Activated T-cell treated with anti-CD3 and anti-CD28 coated beads, Interleukin-2, amount 50 U/mL, for 72 hours (primary cell): ENCODE results near the gene CYBC1. TPM values are rescaled to one million over a fixed set of nuclear protein-coding genes. Genes with fewer than 3 reads are reported as not detected.

Source experiments
- ATAC-seq, 2 donors: fragments of 150-1000 bp; cut with Tn5 transposase; replicated peaks in 1 of 2; 2 replicates each; pipeline ENCODE4 v1.10.0; 2021; ENCODE audit warnings: moderate library complexity in 2 of 2, mild to moderate bottlenecking in 1 of 2
- DNase-seq, 2 donors: peaks; one replicate each; pipeline ENCODE4 v3.0.0; 2021 to 2022; ENCODE audit warnings: mixed read lengths in 1 of 2
- H3K27ac Mint-ChIP-seq: one replicate; pipeline ENCODE4 v1.8.0; 2022; ENCODE audit warnings: mild to moderate bottlenecking, moderate library complexity, mixed read lengths
- H3K27me3 Mint-ChIP-seq: one replicate; pipeline ENCODE4 v1.8.0; 2022; ENCODE audit warnings: low read depth, mixed read lengths
- H3K36me3 Mint-ChIP-seq, 2 donors: one replicate each; pipeline ENCODE4 v1.8.0; 2022; ENCODE audit warnings: mixed read lengths in 2 of 2, mild to moderate bottlenecking in 1 of 2; ENCODE audit not compliant: insufficient read depth in 2 of 2
- H3K4me1 Mint-ChIP-seq: one replicate; pipeline ENCODE4 v1.8.0; 2022; ENCODE audit warnings: low read depth, mixed read lengths
- H3K4me3 Mint-ChIP-seq, 2 donors: one replicate each; pipeline ENCODE4 v1.8.0; 2022; ENCODE audit warnings: mild to moderate bottlenecking in 2 of 2, mixed read lengths in 2 of 2, moderate library complexity in 2 of 2
- H3K9me3 Mint-ChIP-seq, 2 donors: one replicate each; pipeline ENCODE4 v1.8.0; 2022; ENCODE audit warnings: mixed read lengths in 2 of 2
- total RNA-seq, 2 donors: library from RNA; stranded (reverse); gene quantifications; one replicate each; pipeline ENCODE4 v1.2.3, GENCODE V29; 2022

Gene CYBC1
- total RNA-seq, 2 donors from 2014 or later: 256 to 300 TPM

- Mint-ChIP-seq H3K4me3 (no peak overlapping the region), H3K36me3 (peaks cover 0 to 5% of the 10 kb centered on the region in 2 donors), H3K4me1 (peaks cover 18% of the 10 kb centered on the region), H3K27ac (no peak overlapping the region), H3K27me3 (no peaks in the 10 kb centered on the region), H3K9me3 (no peaks in the 10 kb centered on the region)
- ATAC-seq: peak in 1 of 2 donors; percentile 5
- no peak for DNase-seq
Observed at GRCh38 chr17:82433560-82434215, 16.9 kb downstream of the CYBC1 start.

GRCh38 chr17:82432017-82432416 lies 18.5 kb downstream of the CYBC1 start:
- Mint-ChIP-seq H3K4me1 (peaks cover 18% of the 10 kb centered on the region), H3K27ac (no peak overlapping the region), H3K36me3 (peaks cover 0 to 5% of the 10 kb centered on the region in 2 donors), H3K4me3 (no peak overlapping the region), H3K9me3 (no peaks in the 10 kb centered on the region), H3K27me3 (no peaks in the 10 kb centered on the region)
- ATAC-seq: no peak
- no peak for DNase-seq

GRCh38 chr17:82429824-82430223 lies 20.7 kb downstream of the CYBC1 start:
- no peak overlapping the region for H3K27ac Mint-ChIP-seq
- no peaks in the 10 kb centered on the region for H3K27me3 Mint-ChIP-seq
- H3K4me3 Mint-ChIP-seq: no peak overlapping the region
- no peaks in the 10 kb centered on the region for H3K9me3 Mint-ChIP-seq
- DNase-seq (no peak), ATAC-seq (peak in 1 of 2 donors; percentile 17)
- peaks cover 19% of the 10 kb centered on the region for H3K4me1 Mint-ChIP-seq
- peaks cover 0 to 8% of the 10 kb centered on the region in 2 donors for H3K36me3 Mint-ChIP-seq

GRCh38 chr17:82428546-82428945 lies 22.0 kb downstream of the CYBC1 start:
- Mint-ChIP-seq H3K27ac (no peak overlapping the region), H3K4me1 (peaks cover 15% of the 10 kb centered on the region), H3K27me3 (no peaks in the 10 kb centered on the region), H3K36me3 (peaks cover 0 to 10% of the 10 kb centered on the region in 2 donors), H3K4me3 (no peak overlapping the region), H3K9me3 (no peaks in the 10 kb centered on the region)
- ATAC-seq (no peak), DNase-seq (no peak)

GRCh38 chr17:82424863-82425159 lies 25.7 kb downstream of the CYBC1 start:
- Mint-ChIP-seq H3K27me3 (no peaks in the 10 kb centered on the region), H3K4me1 (peaks cover 17% of the 10 kb centered on the region), H3K36me3 (peaks cover 0 to 24% of the 10 kb centered on the region in 2 donors), H3K4me3 (no peak overlapping the region), H3K27ac (peak overlapping the region; percentile 34), H3K9me3 (no peaks in the 10 kb centered on the region)
- DNase-seq (no peak), ATAC-seq (peak; percentile 17 to 18)

GRCh38 chr17:82424001-82424862 lies 26.3 kb downstream of the CYBC1 start:
- Mint-ChIP-seq H3K27me3 (no peaks in the 10 kb centered on the region), H3K36me3 (peaks cover 0 to 22% of the 10 kb centered on the region in 2 donors), H3K9me3 (no peaks in the 10 kb centered on the region), H3K4me1 (peaks cover 18% of the 10 kb centered on the region), H3K27ac (peak overlapping the region; percentile 34), H3K4me3 (no peak overlapping the region)
- ATAC-seq: peak; percentile 61 to 62
- DNase-seq: peak; percentile 64 to 67

GRCh38 chr17:82419540-82419939 lies 31.0 kb downstream of the CYBC1 start:
- no peak for ATAC-seq

GRCh38 chr17:82418001-82418986 lies 32.3 kb downstream of the CYBC1 start, which contains the start of the genes HEXD and OGFOD3:
Gene HEXD, plus strand, starts transcription at chr17:82418347. Its CDS starts 1,453 bp downstream, at chr17:82419800.
Gene OGFOD3, minus strand, starts transcription at chr17:82418586. Its CDS starts 101 bp downstream, at chr17:82418485.
- ATAC-seq (peak; percentile 92 to 94), DNase-seq (peak; percentile 90 to 92)
- H3K27ac Mint-ChIP-seq: peak within 1 kb of the TSS; percentile 90
- no peaks in the 10 kb centered on the region for H3K9me3 Mint-ChIP-seq
- H3K27me3 Mint-ChIP-seq: no peaks in the 10 kb centered on the region
- H3K4me1 Mint-ChIP-seq: peaks cover 30% of the 10 kb centered on the region
- peak within 1 kb of the TSS; percentile 81 to 92 for H3K4me3 Mint-ChIP-seq
- peaks cover 0 to 20% of the 10 kb centered on the region in 2 donors for H3K36me3 Mint-ChIP-seq

More at GRCh38 chr17:82419540-82419939, 31.0 kb downstream of the CYBC1 start:
- DNase-seq: no peak
- Mint-ChIP-seq H3K27me3 (no peaks in the 10 kb centered on the region), H3K36me3 (peaks cover 0 to 20% of the 10 kb centered on the region in 2 donors), H3K9me3 (no peaks in the 10 kb centered on the region), H3K27ac (peak overlapping the region; percentile 90), H3K4me1 (peaks cover 29% of the 10 kb centered on the region), H3K4me3 (peak overlapping the region; percentile 81 to 86)

- Mint-ChIP-seq H3K4me1 (peaks cover 30% of the 10 kb centered on the region), H3K36me3 (peaks cover 0 to 14% of the 10 kb centered on the region in 2 donors), H3K27ac (no peak overlapping the region), H3K4me3 (no peak overlapping the region), H3K27me3 (no peaks in the 10 kb centered on the region), H3K9me3 (no peaks in the 10 kb centered on the region)
- DNase-seq: peak in 1 of 2 donors; percentile 33
- no peak for ATAC-seq
Observed at GRCh38 chr17:82416771-82417170, 33.8 kb downstream of the CYBC1 start.

GRCh38 chr17:82416264-82416663 lies 34.3 kb downstream of the CYBC1 start:
- no peaks in the 10 kb centered on the region for H3K27me3 Mint-ChIP-seq
- peaks cover 30% of the 10 kb centered on the region for H3K4me1 Mint-ChIP-seq
- ATAC-seq (no peak), DNase-seq (no peak)
- H3K9me3 Mint-ChIP-seq: no peaks in the 10 kb centered on the region
- H3K36me3 Mint-ChIP-seq: peaks cover 0 to 12% of the 10 kb centered on the region in 2 donors
- no peak overlapping the region for H3K27ac Mint-ChIP-seq
- no peak overlapping the region for H3K4me3 Mint-ChIP-seq

- Mint-ChIP-seq H3K36me3 (peaks cover 0 to 8% of the 10 kb centered on the region in 2 donors), H3K9me3 (no peaks in the 10 kb centered on the region)
Observed at GRCh38 chr17:82415786-82416185, 34.8 kb downstream of the CYBC1 start.

GRCh38 chr17:82415336-82415735 lies 35.2 kb downstream of the CYBC1 start:
- H3K4me3 Mint-ChIP-seq: peak overlapping the region in 1 of 2 donors; percentile 13
- peaks cover 30% of the 10 kb centered on the region for H3K4me1 Mint-ChIP-seq
- ATAC-seq (no peak), DNase-seq (no peak)
- H3K36me3 Mint-ChIP-seq: peaks cover 0 to 6% of the 10 kb centered on the region in 2 donors
- no peaks in the 10 kb centered on the region for H3K9me3 Mint-ChIP-seq
- no peaks in the 10 kb centered on the region for H3K27me3 Mint-ChIP-seq
- no peak overlapping the region for H3K27ac Mint-ChIP-seq

More at GRCh38 chr17:82415786-82416185, 34.8 kb downstream of the CYBC1 start:
- Mint-ChIP-seq H3K27me3 (no peaks in the 10 kb centered on the region), H3K27ac (no peak overlapping the region), H3K4me3 (no peak overlapping the region), H3K4me1 (peaks cover 30% of the 10 kb centered on the region)
- ATAC-seq (no peak), DNase-seq (no peak)
